ENCODE measurements around the gene ATP13A2.

The ATP13A2 gene

GRCh38 chr1:16981269-16981849 is 30.4 kb downstream of the ATP13A2 start:
- in situ Hi-C loops (cut with HindIII; ENCODE audit: low sequenced_read_pairs) = no loop called here

- in situ Hi-C loops (cut with HindIII; ENCODE audit: low sequenced_read_pairs) = no loop called here
Observed at GRCh38 chr1:16980473-16981268, 31.1 kb downstream of the ATP13A2 start, which contains the start of gene MFAP2. MFAP2 (minus strand) TSS chr1:16980620; CDS start chr1:16978273, 2,347 bp downstream.

GRCh38 chr1:16979475-16980327 is 32.0 kb downstream of the ATP13A2 start:
- in situ Hi-C loops (cut with HindIII; ENCODE audit: low sequenced_read_pairs) = no loop called here

DNA sequence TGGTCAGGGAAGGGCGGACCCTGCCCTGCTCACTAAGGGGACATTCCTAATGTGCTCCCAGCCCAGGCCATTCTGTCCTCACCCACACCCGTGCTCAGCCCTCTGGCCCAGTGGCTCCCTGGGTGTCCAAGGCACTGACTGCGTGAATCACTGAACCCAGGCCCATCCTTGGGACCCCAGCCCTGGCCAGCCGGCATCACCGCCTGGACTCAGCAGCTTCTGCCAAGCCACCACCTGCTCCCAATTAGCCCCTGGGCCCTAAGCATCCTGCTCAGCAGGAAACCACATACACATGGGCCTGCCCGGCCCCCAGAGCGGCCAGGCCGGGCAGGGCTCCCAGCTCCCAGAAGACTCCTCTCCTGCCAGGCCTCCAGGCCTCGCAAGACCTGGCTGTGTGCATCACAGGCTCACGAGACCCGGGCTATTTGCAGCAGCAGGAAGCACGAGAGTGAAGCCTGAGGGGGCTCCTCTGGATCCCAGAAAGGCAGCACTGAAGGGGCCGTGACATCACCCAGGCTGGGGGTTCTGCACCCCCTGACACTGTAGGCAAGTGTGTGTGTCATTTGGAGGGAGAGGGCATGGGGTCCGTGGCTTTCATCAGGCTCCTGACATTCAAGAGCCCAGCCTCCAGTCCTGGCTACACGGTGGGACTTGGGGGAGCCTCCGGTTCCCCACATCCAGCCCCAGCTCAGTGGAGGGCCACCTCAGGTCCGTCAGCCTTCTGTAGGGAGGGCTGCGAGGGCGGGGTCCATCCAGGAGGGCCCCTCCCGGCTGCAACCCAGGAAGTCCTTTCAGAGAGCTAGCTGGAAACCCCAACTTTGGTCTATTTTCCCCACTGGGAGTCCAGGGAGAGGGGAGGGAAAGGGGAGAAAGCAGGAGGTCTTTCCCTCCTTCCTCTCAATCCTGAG is 32.9 kb downstream of the ATP13A2 start:
- in situ Hi-C loops (cut with HindIII; ENCODE audit: low sequenced_read_pairs) = no loop called here

- in situ Hi-C loops (cut with HindIII; ENCODE audit: low sequenced_read_pairs) = no loop called here
Observed at GRCh38 chr1:16978139-16978538, 33.6 kb downstream of the ATP13A2 start.

DNA sequence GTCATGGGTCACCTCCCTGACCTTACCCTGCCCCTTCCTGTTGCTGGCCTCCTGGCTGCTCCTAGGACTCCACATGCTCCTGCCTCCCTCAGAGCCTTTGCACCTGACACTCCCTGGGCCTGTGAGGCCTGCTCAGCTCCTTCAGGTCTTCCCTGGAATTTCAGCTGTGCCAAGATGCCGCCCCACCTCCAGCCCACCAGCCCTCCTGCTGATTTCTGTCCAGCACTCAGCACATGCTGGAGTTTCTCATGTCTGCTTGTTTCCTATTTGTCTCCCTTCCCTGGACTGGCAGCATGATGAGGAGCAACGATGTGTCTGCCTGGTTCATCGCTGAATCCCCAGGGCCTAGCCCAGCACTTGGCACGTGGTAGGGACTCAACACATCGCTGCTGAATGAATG is 34.4 kb downstream of the ATP13A2 start:
- in situ Hi-C loops (cut with HindIII; ENCODE audit: low sequenced_read_pairs) = no loop called here

DNA sequence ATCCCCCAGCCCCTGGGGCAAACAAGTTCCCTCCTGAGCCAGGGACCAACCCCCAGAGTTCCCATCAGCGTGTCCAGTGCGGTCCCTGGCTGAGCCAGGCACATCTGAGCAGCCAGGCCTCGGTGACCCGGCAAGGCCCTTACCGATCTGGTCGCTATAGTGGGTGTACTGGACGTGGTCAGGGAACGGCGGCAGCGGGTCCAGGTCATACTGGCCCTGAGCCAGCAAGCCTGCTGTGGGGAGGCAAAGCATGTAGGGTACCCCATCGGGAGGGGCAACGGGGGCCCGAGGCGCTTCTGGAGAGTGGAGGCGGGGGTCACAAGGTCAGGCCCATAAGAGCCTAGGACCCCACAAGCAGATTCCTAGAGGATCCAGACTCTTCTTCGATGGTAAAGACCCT is 34.8 kb downstream of the ATP13A2 start:
- in situ Hi-C loops (cut with HindIII; ENCODE audit: low sequenced_read_pairs) = no loop called here

DNA sequence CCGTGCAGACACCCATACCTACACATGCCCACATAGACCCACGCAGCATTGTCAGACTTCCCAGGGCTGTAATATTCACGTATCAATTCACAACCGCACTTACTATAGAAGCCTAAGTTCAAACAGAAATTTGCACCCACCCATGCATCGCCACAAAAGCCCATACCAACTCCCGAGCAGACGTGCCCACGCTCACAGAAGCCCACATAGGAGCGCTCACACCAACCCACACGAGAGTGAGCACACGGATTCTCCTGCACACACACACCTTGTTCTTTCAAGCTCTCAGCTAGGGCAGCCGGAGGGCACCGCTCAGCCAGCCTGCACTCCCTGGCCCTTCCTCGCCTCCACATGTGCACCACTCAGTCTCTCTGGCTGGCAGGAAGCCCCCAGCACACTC is 35.9 kb downstream of the ATP13A2 start:
- in situ Hi-C loops (cut with HindIII; ENCODE audit: low sequenced_read_pairs) = no loop called here

- in situ Hi-C loops (cut with HindIII; ENCODE audit: low sequenced_read_pairs) = no loop called here
Observed at GRCh38 chr1:16975211-16975610, 36.5 kb downstream of the ATP13A2 start.

GRCh38 chr1:16973215-16973614 is 38.5 kb downstream of the ATP13A2 start:
- in situ Hi-C loops (cut with HindIII; ENCODE audit: low sequenced_read_pairs) = loop anchor here (5.0 kb wide), 2 partner anchors 51 to 69 kb away; partner anchors contain the start of gene CROCC

- in situ Hi-C loops (cut with HindIII; ENCODE audit: low sequenced_read_pairs) = loop anchor here (5.0 kb wide), 2 partner anchors 50 to 70 kb away; partner anchors contain the start of gene CROCC
Observed at GRCh38 chr1:16972189-16972895, 39.4 kb downstream of the ATP13A2 start.

DNA sequence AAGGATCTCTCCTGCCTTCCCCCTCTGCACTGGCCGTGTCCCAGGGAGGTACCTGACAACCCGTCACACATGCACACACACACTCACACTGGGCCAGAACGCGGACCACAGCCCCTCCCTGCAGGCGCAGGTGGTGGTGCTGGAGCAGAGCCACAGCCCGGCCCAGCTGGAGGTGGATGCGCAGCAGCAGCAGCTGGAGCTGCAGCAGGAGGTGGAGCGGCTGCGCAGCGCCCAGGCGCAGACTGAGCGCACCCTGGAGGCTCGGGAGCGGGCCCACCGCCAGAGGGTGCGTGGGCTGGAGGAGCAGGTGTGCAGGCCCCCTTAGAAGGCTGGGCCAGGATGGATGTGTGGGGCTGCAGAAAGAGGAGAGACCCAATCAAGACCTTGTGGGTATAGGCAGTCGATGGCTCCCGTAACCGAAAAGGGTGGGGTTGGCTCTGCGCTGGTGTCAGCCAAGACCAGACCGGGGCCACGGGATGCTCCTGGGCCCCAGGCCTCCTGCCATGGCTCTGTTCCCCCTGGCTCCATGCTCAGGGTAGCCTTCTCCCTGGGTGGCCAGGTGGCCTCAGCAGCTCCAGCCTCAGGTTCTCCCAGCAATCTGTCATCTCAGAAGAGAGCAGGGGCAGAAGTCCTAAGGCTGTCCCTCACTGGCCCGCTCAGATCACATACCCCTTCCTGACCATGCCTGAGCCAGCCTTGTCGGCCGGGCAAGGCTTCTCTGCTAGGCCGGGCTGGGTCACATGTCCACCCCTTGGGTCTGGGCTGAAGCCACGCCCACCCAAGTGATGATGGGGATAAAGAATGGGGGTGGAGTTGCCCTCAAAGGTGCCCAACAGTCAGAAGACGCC is 40.2 kb downstream of the ATP13A2 start:
- in situ Hi-C loops (cut with HindIII; ENCODE audit: low sequenced_read_pairs) = loop anchor here (5.0 kb wide), 2 partner anchors 49 to 71 kb away; partner anchors contain the start of gene CROCC

DNA sequence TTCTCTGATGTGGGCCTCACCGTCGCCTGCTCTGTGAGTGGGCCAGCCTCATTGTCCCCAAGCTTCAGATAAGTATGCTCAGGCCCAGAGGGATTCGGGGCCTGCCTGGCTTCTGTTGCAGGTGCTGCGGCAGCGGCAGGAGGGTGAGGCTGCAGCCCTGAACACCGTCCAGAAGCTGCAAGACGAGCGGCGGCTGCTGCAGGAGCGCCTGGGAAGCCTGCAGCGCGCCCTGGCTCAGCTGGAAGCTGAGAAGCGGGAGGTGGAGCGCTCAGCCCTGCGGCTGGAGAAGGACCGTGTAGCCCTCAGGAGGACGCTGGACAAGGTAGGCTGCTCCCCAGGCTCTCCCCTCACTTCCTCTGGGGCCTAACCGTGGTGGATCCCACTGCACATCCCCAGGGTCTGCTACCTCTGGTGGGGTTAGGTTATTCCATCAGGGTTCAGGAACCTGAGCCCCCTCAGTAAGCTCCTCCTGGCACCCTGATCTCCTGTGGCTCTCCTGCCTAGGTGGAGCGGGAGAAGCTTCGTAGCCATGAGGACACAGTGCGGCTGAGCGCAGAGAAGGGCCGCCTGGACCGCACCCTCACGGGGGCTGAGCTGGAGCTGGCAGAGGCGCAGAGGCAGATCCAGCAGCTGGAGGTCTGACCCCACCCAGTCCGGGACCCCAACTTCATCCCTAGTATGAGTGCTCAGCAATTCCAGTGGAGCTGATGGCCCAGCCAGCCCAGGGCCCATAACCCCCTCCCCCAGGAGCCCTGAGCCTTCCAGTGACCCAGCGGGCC is 41.4 kb downstream of the ATP13A2 start:
- in situ Hi-C loops (cut with HindIII; ENCODE audit: low sequenced_read_pairs) = loop anchor here (5.0 kb wide), 2 partner anchors 48 to 72 kb away; partner anchors contain the start of gene CROCC

GRCh38 chr1:16969651-16970050 is 42.1 kb downstream of the ATP13A2 start:
- in situ Hi-C loops (cut with HindIII; ENCODE audit: low sequenced_read_pairs) = loop anchor here (5.0 kb wide), 2 partner anchors 47 to 73 kb away; partner anchors contain the start of gene CROCC

GRCh38 chr1:16969057-16969611 is 42.6 kb downstream of the ATP13A2 start:
- in situ Hi-C loops (cut with HindIII; ENCODE audit: low sequenced_read_pairs) = no loop called here

DNA sequence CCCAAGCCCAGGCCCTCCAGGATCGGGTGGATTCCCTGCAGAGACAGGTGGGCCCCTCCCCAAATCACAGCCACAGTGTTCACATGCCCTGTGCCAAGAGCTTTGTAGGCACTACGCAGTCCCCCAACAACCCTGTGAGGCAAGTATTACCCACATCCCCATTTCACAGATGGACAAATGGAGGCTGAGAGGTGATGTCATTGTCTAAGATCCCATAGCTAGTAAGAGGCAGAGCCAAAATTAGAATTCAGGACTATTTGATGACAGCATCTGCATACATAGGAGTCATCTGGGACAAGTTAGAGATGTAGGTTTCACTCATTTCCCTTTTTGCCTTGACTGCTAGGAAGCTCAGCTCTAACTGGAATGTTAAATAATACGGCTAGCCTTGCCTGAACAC is 43.4 kb downstream of the ATP13A2 start:
- in situ Hi-C loops (cut with HindIII; ENCODE audit: low sequenced_read_pairs) = no loop called here

- in situ Hi-C loops (cut with HindIII; ENCODE audit: low sequenced_read_pairs) = no loop called here
Observed at GRCh38 chr1:16967962-16968361, 43.8 kb downstream of the ATP13A2 start.

All from endothelial cell of hepatic sinusoid (primary cell).